ENCODE results near the gene ID1.
"Not testable (repeated sequence)": the region's sequence is repeated elsewhere in the genome, so short reads cannot be mapped to it uniquely, and the experiment has no call there.

ID1 gene

GRCh38 chr20:31626534-31626933, 21.4 kb downstream of the ID1 start:
- not testable (repeated sequence) for H3K9me3 ChIP-seq (ENCODE audit: control insufficient read depth in 2 of 2, low read length in 2 of 2); H3K4me3 ChIP-seq (ENCODE audit: low read length in 2 of 2); H3K4me1 ChIP-seq (ENCODE audit: control insufficient read depth, insufficient read depth, low read length); H3K27me3 ChIP-seq (ENCODE audit: control insufficient read depth in 1 of 2, insufficient read depth in 2 of 2, low read length in 2 of 2); H3K9ac ChIP-seq (ENCODE audit: low read length in 2 of 2); H3K27ac ChIP-seq (ENCODE audit: low read length); H3K36me3 ChIP-seq (ENCODE audit: control insufficient read depth in 2 of 2, insufficient read depth in 2 of 2, low read length in 2 of 2)

- H3K36me3 ChIP-seq (ENCODE audit: control insufficient read depth in 2 of 2, insufficient read depth in 2 of 2, low read length in 2 of 2); H3K4me1 ChIP-seq (ENCODE audit: control insufficient read depth, insufficient read depth, low read length); H3K27me3 ChIP-seq (ENCODE audit: control insufficient read depth in 1 of 2, insufficient read depth in 2 of 2, low read length in 2 of 2); H3K27ac ChIP-seq (ENCODE audit: low read length); H3K9ac ChIP-seq (ENCODE audit: low read length in 2 of 2); H3K9me3 ChIP-seq (ENCODE audit: control insufficient read depth in 2 of 2, low read length in 2 of 2); H3K4me3 ChIP-seq (ENCODE audit: low read length in 2 of 2): not testable (repeated sequence)
Measured at GRCh38 chr20:31628057-31628456, 23.0 kb downstream of the ID1 start.

- no peaks in the 10 kb centered on the region for H3K9me3 ChIP-seq (ENCODE audit: control insufficient read depth in 2 of 2, low read length in 2 of 2)
- H3K9ac ChIP-seq (ENCODE audit: low read length in 2 of 2): no peak overlapping the region
- no peak overlapping the region for H3K27ac ChIP-seq (ENCODE audit: low read length)
- H3K36me3 ChIP-seq (ENCODE audit: control insufficient read depth in 2 of 2, insufficient read depth in 2 of 2, low read length in 2 of 2): no peaks in the 10 kb centered on the region
- no peaks in the 10 kb centered on the region for H3K27me3 ChIP-seq (ENCODE audit: control insufficient read depth in 1 of 2, insufficient read depth in 2 of 2, low read length in 2 of 2)
- H3K4me1 ChIP-seq (ENCODE audit: control insufficient read depth, insufficient read depth, low read length): no peaks in the 10 kb centered on the region
- no peak overlapping the region for H3K4me3 ChIP-seq (ENCODE audit: low read length in 2 of 2)
Measured at GRCh38 chr20:31630187-31630790, 25.2 kb downstream of the ID1 start.

- Histone ChIP-seq H3K4me3 (ENCODE audit: low read length in 2 of 2) (no peak overlapping the region), H3K9me3 (ENCODE audit: control insufficient read depth in 2 of 2, low read length in 2 of 2) (no peaks in the 10 kb centered on the region), H3K27me3 (ENCODE audit: control insufficient read depth in 1 of 2, insufficient read depth in 2 of 2, low read length in 2 of 2) (peaks cover 0 to 3% of the 10 kb centered on the region in 2 donors), H3K36me3 (ENCODE audit: control insufficient read depth in 2 of 2, insufficient read depth in 2 of 2, low read length in 2 of 2) (no peaks in the 10 kb centered on the region), H3K9ac (ENCODE audit: low read length in 2 of 2) (no peak overlapping the region), H3K4me1 (ENCODE audit: control insufficient read depth, insufficient read depth, low read length) (no peaks in the 10 kb centered on the region), H3K27ac (ENCODE audit: low read length) (no peak overlapping the region)
Measured at GRCh38 chr20:31632548-31633338, 27.7 kb downstream of the ID1 start.

GRCh38 chr20:31633339-31633914, 28.3 kb downstream of the ID1 start:
- Histone ChIP-seq H3K9me3 (ENCODE audit: control insufficient read depth in 2 of 2, low read length in 2 of 2) (no peaks in the 10 kb centered on the region), H3K4me3 (ENCODE audit: low read length in 2 of 2) (no peak overlapping the region), H3K27me3 (ENCODE audit: control insufficient read depth in 1 of 2, insufficient read depth in 2 of 2, low read length in 2 of 2) (peaks cover 0 to 7% of the 10 kb centered on the region in 2 donors), H3K4me1 (ENCODE audit: control insufficient read depth, insufficient read depth, low read length) (no peaks in the 10 kb centered on the region), H3K27ac (ENCODE audit: low read length) (no peak overlapping the region), H3K36me3 (ENCODE audit: control insufficient read depth in 2 of 2, insufficient read depth in 2 of 2, low read length in 2 of 2) (no peaks in the 10 kb centered on the region), H3K9ac (ENCODE audit: low read length in 2 of 2) (no peak overlapping the region)

GRCh38 chr20:31637660-31638059, 32.6 kb downstream of the ID1 start, which contains the start of gene COX4I2:
TSS of gene COX4I2 (plus strand) at chr20:31637912. CDS start at chr20:31639018, 1,106 bp downstream.
- H3K9ac ChIP-seq (ENCODE audit: low read length in 2 of 2): no peak within 1 kb of the TSS
- H3K27me3 ChIP-seq (ENCODE audit: control insufficient read depth in 1 of 2, insufficient read depth in 2 of 2, low read length in 2 of 2): peaks cover 5 to 14% of the 10 kb centered on the region in 2 donors
- H3K4me3 ChIP-seq (ENCODE audit: low read length in 2 of 2): no peak within 1 kb of the TSS
- no peak within 1 kb of the TSS for H3K27ac ChIP-seq (ENCODE audit: low read length)
- H3K4me1 ChIP-seq (ENCODE audit: control insufficient read depth, insufficient read depth, low read length): no peaks in the 10 kb centered on the region
- H3K9me3 ChIP-seq (ENCODE audit: control insufficient read depth in 2 of 2, low read length in 2 of 2): no peaks in the 10 kb centered on the region
- H3K36me3 ChIP-seq (ENCODE audit: control insufficient read depth in 2 of 2, insufficient read depth in 2 of 2, low read length in 2 of 2): no peaks in the 10 kb centered on the region

- H3K27ac ChIP-seq (ENCODE audit: low read length): no peak overlapping the region
- H3K4me1 ChIP-seq (ENCODE audit: control insufficient read depth, insufficient read depth, low read length): no peaks in the 10 kb centered on the region
- no peaks in the 10 kb centered on the region for H3K9me3 ChIP-seq (ENCODE audit: control insufficient read depth in 2 of 2, low read length in 2 of 2)
- H3K36me3 ChIP-seq (ENCODE audit: control insufficient read depth in 2 of 2, insufficient read depth in 2 of 2, low read length in 2 of 2): no peaks in the 10 kb centered on the region
- H3K9ac ChIP-seq (ENCODE audit: low read length in 2 of 2): no peak overlapping the region
- H3K4me3 ChIP-seq (ENCODE audit: low read length in 2 of 2): no peak overlapping the region
- peaks cover 5 to 14% of the 10 kb centered on the region in 2 donors for H3K27me3 ChIP-seq (ENCODE audit: control insufficient read depth in 1 of 2, insufficient read depth in 2 of 2, low read length in 2 of 2)
Measured at GRCh38 chr20:31638317-31638716, 33.2 kb downstream of the ID1 start.

- H3K27ac ChIP-seq (ENCODE audit: low read length): no peak overlapping the region
Measured at GRCh38 chr20:31638816-31639215, 33.7 kb downstream of the ID1 start.

GRCh38 chr20:31640259-31640658, 35.2 kb downstream of the ID1 start:
- no peak overlapping the region for H3K27ac ChIP-seq (ENCODE audit: low read length)
- H3K9me3 ChIP-seq (ENCODE audit: control insufficient read depth in 2 of 2, low read length in 2 of 2): no peaks in the 10 kb centered on the region
- peaks cover 5 to 14% of the 10 kb centered on the region in 2 donors for H3K27me3 ChIP-seq (ENCODE audit: control insufficient read depth in 1 of 2, insufficient read depth in 2 of 2, low read length in 2 of 2)
- H3K9ac ChIP-seq (ENCODE audit: low read length in 2 of 2): no peak overlapping the region
- no peaks in the 10 kb centered on the region for H3K36me3 ChIP-seq (ENCODE audit: control insufficient read depth in 2 of 2, insufficient read depth in 2 of 2, low read length in 2 of 2)
- H3K4me3 ChIP-seq (ENCODE audit: low read length in 2 of 2): no peak overlapping the region
- no peaks in the 10 kb centered on the region for H3K4me1 ChIP-seq (ENCODE audit: control insufficient read depth, insufficient read depth, low read length)

More at GRCh38 chr20:31638816-31639215, 33.7 kb downstream of the ID1 start:
- Histone ChIP-seq H3K36me3 (ENCODE audit: control insufficient read depth in 2 of 2, insufficient read depth in 2 of 2, low read length in 2 of 2) (no peaks in the 10 kb centered on the region), H3K9me3 (ENCODE audit: control insufficient read depth in 2 of 2, low read length in 2 of 2) (no peaks in the 10 kb centered on the region), H3K4me1 (ENCODE audit: control insufficient read depth, insufficient read depth, low read length) (no peaks in the 10 kb centered on the region), H3K27me3 (ENCODE audit: control insufficient read depth in 1 of 2, insufficient read depth in 2 of 2, low read length in 2 of 2) (peaks cover 5 to 14% of the 10 kb centered on the region in 2 donors), H3K9ac (ENCODE audit: low read length in 2 of 2) (no peak overlapping the region), H3K4me3 (ENCODE audit: low read length in 2 of 2) (no peak overlapping the region)

- Histone ChIP-seq H3K4me3 (ENCODE audit: low read length in 2 of 2) (no peak overlapping the region), H3K9ac (ENCODE audit: low read length in 2 of 2) (no peak overlapping the region), H3K4me1 (ENCODE audit: control insufficient read depth, insufficient read depth, low read length) (no peaks in the 10 kb centered on the region), H3K36me3 (ENCODE audit: control insufficient read depth in 2 of 2, insufficient read depth in 2 of 2, low read length in 2 of 2) (no peaks in the 10 kb centered on the region), H3K9me3 (ENCODE audit: control insufficient read depth in 2 of 2, low read length in 2 of 2) (no peaks in the 10 kb centered on the region), H3K27ac (ENCODE audit: low read length) (no peak overlapping the region), H3K27me3 (ENCODE audit: control insufficient read depth in 1 of 2, insufficient read depth in 2 of 2, low read length in 2 of 2) (peaks cover 5 to 14% of the 10 kb centered on the region in 2 donors)
Measured at GRCh38 chr20:31641391-31641790, 36.3 kb downstream of the ID1 start.

GRCh38 chr20:31642837-31643236, 37.7 kb downstream of the ID1 start:
- no peak overlapping the region for H3K9ac ChIP-seq (ENCODE audit: low read length in 2 of 2)
- no peaks in the 10 kb centered on the region for H3K36me3 ChIP-seq (ENCODE audit: control insufficient read depth in 2 of 2, insufficient read depth in 2 of 2, low read length in 2 of 2)
- H3K9me3 ChIP-seq (ENCODE audit: control insufficient read depth in 2 of 2, low read length in 2 of 2): no peaks in the 10 kb centered on the region
- H3K27me3 ChIP-seq (ENCODE audit: control insufficient read depth in 1 of 2, insufficient read depth in 2 of 2, low read length in 2 of 2): peaks cover 5 to 10% of the 10 kb centered on the region in 2 donors
- H3K27ac ChIP-seq (ENCODE audit: low read length): no peak overlapping the region
- H3K4me1 ChIP-seq (ENCODE audit: control insufficient read depth, insufficient read depth, low read length): no peaks in the 10 kb centered on the region
- no peak overlapping the region for H3K4me3 ChIP-seq (ENCODE audit: low read length in 2 of 2)

Measured in stomach smooth muscle (tissue), 2 donors.